HepG2 (cell line): Measurements from ENCODE around the gene SEC61G.

ENCODE experiments used
- AKNA ChIP-seq: sonication (generic); formaldehyde crosslinking; IDR thresholded peaks from 2 replicates; pipeline ENCODE4 v1.4.0; 2020; ENCODE audit warnings: missing genetic modification reagents, borderline replicate concordance
- MXD4 ChIP-seq: IDR thresholded peaks from 2 replicates; pipeline ENCODE4 v1.6.1; 2016; ENCODE audit warnings: mild to moderate bottlenecking, missing biosample characterization, missing genetic modification reagents

- TF ChIP-seq MXD4 (CRISPR knock-in tag) = no peak
- TF ChIP-seq AKNA (CRISPR knock-in tag) = no peak
Measured at GRCh38 chr7:54711900-54712595, 47.0 kb downstream of the SEC61G start.
